NT2/D1 (cell line): ENCODE data around the gene ELFN2.

Source experiments
- DNase-seq: peaks from one replicate; pipeline ENCODE4 v3.0.0-alpha.2; 2011; ENCODE audit warnings: low read depth, low spot score
- H3K27me3 ChIP-seq: 2 replicates; pipeline ENCODE4 v1.6.0; 2011; ENCODE audit warnings: mild to moderate bottlenecking; ENCODE audit not compliant: insufficient read length, insufficient read depth
- H3K36me3 ChIP-seq: 2 replicates; pipeline ENCODE4 v1.6.1; 2011; ENCODE audit warnings: mild to moderate bottlenecking, low read length, mixed read lengths; ENCODE audit not compliant: insufficient read depth, insufficient read length
- H3K4me1 ChIP-seq: 2 replicates; pipeline ENCODE4 v1.5.1; 2011; ENCODE audit not compliant: insufficient read depth, insufficient read length
- H3K4me3 ChIP-seq: 2 replicates; pipeline ENCODE4 v1.5.1; 2011; ENCODE audit warnings: low read depth; ENCODE audit not compliant: insufficient read length
- H3K9ac ChIP-seq: 2 replicates; pipeline ENCODE4 v1.6.0; 2011; ENCODE audit warnings: low read depth; ENCODE audit not compliant: insufficient read length
- H3K9me3 ChIP-seq: 2 replicates; pipeline ENCODE4 v1.5.1; 2011; ENCODE audit warnings: mild to moderate bottlenecking, low read length; ENCODE audit not compliant: insufficient read depth
- SUZ12 ChIP-seq: IDR thresholded peaks from 2 replicates; pipeline ENCODE4 v1.6.1; 2011; ENCODE audit not compliant: insufficient read length, insufficient read depth; ENCODE audit errors: extremely low read depth
- YY1 ChIP-seq: IDR thresholded peaks from 2 replicates; pipeline ENCODE4 v1.6.1; 2011; ENCODE audit not compliant: insufficient read length, insufficient read depth
- ZNF274 ChIP-seq: IDR thresholded peaks from 2 replicates; pipeline ENCODE4 v1.6.1; 2011; ENCODE audit warnings: mild to moderate bottlenecking, low read depth, low read length

Gene ELFN2

DNA sequence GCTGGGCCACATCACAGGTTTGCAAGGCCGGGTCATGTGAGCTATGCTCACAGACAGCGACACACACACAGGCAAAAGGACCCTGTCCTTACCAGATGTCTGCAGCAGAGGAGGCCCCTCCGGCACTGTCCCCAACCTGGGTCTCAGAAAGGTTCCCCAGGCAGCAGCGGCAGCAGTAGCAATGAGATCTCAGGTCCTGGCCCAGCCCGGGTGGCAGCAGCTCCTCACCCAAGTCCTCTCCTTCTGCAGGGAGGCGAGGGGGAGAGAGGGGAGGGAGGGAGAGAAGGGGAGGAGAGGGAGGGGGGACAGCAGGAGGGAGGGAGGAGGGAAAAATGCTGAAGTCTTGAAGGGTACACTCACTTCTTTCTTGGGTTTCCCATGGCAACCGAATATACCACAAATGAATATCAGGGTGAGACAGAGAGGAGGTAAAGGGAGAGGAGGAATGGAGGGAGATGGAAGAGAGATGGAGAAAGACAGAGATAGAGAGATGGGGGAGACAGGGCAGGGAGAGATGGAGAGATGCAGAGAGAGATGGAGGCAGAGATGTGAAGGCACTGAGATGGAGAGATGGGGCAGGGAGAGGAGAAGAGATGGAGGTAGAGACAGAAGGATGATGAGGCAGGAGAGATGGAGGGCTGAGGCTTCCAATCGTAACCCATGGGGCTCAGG, 9.5 kb downstream of the ELFN2 start:
- peaks cover 31% of the 10 kb centered on the region for H3K27me3 ChIP-seq
- H3K9ac ChIP-seq = no peak overlapping the region
- DNase-seq = no peak
- H3K36me3 ChIP-seq = no peaks in the 10 kb centered on the region
- no peak overlapping the region for H3K4me3 ChIP-seq
- peaks cover 12% of the 10 kb centered on the region for H3K4me1 ChIP-seq
- no peak for TF ChIP-seq SUZ12
- TF ChIP-seq ZNF274 = no peak
- TF ChIP-seq YY1 = no peak
- no peaks in the 10 kb centered on the region for H3K9me3 ChIP-seq

DNA sequence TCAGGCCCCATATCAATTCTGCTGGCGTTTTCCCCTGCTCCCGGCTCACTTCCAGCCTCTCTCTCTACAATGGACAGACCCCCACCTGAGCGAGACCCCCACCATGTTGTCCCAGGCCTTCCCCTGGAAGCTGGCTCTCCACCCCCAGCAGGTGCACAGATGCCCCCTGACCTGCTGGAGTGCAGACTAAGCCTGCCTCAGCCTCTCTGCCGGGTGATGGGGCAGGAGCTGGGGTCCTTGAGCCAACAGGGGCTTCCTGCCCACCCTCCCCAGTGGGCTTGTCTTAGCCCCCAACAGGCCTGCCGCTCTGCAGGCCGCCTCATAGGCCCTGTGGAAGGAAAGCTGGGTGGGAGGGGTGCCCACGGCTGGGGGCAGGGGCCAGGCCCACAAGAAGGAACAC, 10.0 kb downstream of the ELFN2 start:
- Histone ChIP-seq H3K4me3 (no peak overlapping the region), H3K9me3 (no peaks in the 10 kb centered on the region), H3K4me1 (peaks cover 12% of the 10 kb centered on the region), H3K36me3 (no peaks in the 10 kb centered on the region), H3K27me3 (peaks cover 31% of the 10 kb centered on the region), H3K9ac (no peak overlapping the region)
- DNase-seq = no peak
- no peak for TF ChIP-seq SUZ12
- TF ChIP-seq ZNF274 = no peak
- no peak for TF ChIP-seq YY1

DNA sequence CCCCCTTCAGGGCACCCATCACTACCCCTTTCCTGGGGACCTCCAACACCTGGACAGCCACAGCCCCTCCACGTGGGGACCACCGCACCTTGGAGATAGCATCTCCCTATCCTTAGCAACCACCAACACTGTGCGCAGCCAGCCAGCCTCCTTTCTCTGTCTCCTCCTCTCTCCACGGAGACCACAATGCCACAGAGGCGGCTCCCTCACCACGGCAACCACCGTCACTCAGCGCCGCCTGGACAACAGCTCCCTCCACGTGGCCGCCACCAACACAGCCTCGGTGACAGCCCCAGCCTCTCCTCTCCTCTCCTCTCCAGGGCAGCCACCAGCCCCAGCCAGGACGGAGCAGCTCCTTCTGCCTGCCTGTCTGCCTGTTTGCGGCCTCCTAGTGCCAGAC, 10.5 kb downstream of the ELFN2 start:
- Histone ChIP-seq H3K36me3 (no peaks in the 10 kb centered on the region), H3K4me3 (no peak overlapping the region), H3K9ac (no peak overlapping the region), H3K27me3 (peaks cover 28% of the 10 kb centered on the region), H3K4me1 (peaks cover 12% of the 10 kb centered on the region), H3K9me3 (no peaks in the 10 kb centered on the region)
- TF ChIP-seq YY1 = no peak
- TF ChIP-seq ZNF274 = no peak
- DNase-seq = no peak

GRCh38 chr22:37416389-37416788, 10.9 kb downstream of the ELFN2 start:
- H3K27me3 ChIP-seq = peaks cover 23% of the 10 kb centered on the region
- TF ChIP-seq YY1 (no peak), ZNF274 (no peak), SUZ12 (no peak)
- peaks cover 15% of the 10 kb centered on the region for H3K4me1 ChIP-seq
- DNase-seq = no peak
- H3K9ac ChIP-seq = no peak overlapping the region
- no peaks in the 10 kb centered on the region for H3K9me3 ChIP-seq
- H3K4me3 ChIP-seq = no peak overlapping the region
- no peaks in the 10 kb centered on the region for H3K36me3 ChIP-seq

GRCh38 chr22:37415210-37415609, 12.1 kb downstream of the ELFN2 start:
- TF ChIP-seq YY1 (no peak), SUZ12 (no peak), ZNF274 (no peak)
- DNase-seq = no peak
- Histone ChIP-seq H3K4me3 (no peak overlapping the region), H3K36me3 (no peaks in the 10 kb centered on the region), H3K4me1 (peaks cover 12% of the 10 kb centered on the region), H3K9ac (peak overlapping the region; percentile 64), H3K27me3 (peaks cover 12% of the 10 kb centered on the region), H3K9me3 (no peaks in the 10 kb centered on the region)

DNA sequence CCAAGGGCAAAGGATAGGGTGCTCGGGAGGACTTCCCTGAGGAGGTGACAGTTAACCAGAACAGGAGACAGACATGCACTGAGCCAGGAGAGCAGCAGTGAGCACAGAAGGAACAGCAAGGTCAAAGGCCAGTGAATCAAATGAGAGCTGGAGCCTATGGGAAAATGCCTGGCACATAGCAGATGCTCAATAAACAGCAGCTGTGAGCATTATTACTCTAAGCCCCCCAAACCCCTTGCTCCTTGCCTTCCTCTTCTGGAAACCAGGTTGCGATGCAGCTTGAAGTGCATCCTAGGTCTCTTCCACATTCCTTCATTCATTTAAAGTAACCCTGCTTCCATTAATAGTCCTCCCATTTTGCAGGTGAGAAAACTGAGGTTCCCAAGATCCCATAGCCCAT, 13.0 kb downstream of the ELFN2 start:
- Histone ChIP-seq H3K4me1 (peaks cover 9% of the 10 kb centered on the region), H3K9ac (no peak overlapping the region), H3K9me3 (no peaks in the 10 kb centered on the region), H3K36me3 (no peaks in the 10 kb centered on the region), H3K4me3 (no peak overlapping the region), H3K27me3 (peaks cover 7% of the 10 kb centered on the region)
- TF ChIP-seq ZNF274 (no peak), YY1 (no peak), SUZ12 (no peak)
- no peak for DNase-seq

- Histone ChIP-seq H3K9me3 (no peaks in the 10 kb centered on the region), H3K27me3 (peaks cover under 1% of the 10 kb centered on the region), H3K36me3 (no peaks in the 10 kb centered on the region), H3K4me1 (peaks cover 3% of the 10 kb centered on the region), H3K4me3 (no peak overlapping the region), H3K9ac (no peak overlapping the region)
- TF ChIP-seq YY1 (no peak), SUZ12 (no peak), ZNF274 (no peak)
- no peak for DNase-seq
These were observed 13.7 kb downstream of the ELFN2 start for GRCh38 chr22:37413546-37413945.
